Parietal lobe (tissue), 1 donor: ENCODE data around the gene WBP1. TPM values are rescaled to one million over a fixed set of nuclear protein-coding genes. Genes with fewer than 3 reads are reported as not detected.

Experiments
- total RNA-seq: library from RNA; depleted of rRNA; stranded (reverse); fragments of >200 nt; gene quantifications from one replicate; pipeline ENCODE4 v1.2.3, GENCODE V29; 2014

WBP1 gene
- total RNA-seq, result 25.7 TPM

DNA sequence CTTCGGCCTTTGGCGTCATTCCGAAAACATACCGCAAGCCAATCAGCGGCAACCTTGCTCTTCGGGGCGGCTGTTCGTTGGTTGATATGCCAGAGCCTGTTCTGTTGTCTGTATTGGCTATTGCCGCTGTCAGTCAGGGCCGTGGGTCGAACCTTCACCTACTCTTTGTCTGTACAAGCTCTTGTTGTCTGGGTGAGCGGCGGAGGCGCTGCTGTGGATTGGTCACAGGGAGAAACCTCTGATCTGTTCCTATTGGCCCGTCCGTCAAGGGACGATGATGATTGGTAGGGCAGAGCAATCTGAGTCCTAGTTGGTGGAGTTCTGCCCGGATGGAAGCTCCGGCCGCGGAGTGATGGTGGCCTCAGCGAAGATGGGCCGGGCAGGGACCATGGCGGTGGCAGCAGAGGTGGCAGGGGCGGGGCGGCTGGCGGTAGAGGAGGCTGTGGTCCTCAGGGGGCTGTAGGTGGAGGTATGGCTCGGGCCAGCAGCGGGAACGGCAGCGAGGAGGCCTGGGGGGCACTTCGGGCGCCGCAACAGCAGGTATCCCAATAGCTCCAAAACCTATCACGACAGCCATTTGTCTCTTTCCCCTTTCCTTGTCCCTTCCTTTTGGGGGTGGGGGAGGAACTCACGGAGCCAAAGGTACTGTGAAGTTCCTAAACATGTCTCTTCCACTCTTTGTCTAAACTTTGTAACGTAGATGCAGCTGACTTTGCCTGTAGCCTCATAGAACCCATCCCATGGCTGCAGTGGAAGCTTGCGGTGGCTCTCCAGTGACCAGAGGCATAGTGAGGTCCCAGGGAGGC lies at the start of gene WBP1:
TSS of gene WBP1 (plus strand) at position 307 of the 806 bp plus-strand sequence. CDS start at position 472, 165 bp downstream.

GRCh38 chr2:74421221-74421870 lies 36.9 kb upstream of the WBP1 start, which contains the start of the genes C2orf81 and WDR54:
TSS of gene C2orf81 (minus strand) at chr2:74421619. CDS start at chr2:74421560, 59 bp downstream.
TSS of gene WDR54 (plus strand) at chr2:74421730. CDS start at chr2:74422154, 424 bp downstream.

GRCh38 chr2:74441690-74442482 lies 16.4 kb upstream of the WBP1 start, which contains the start of gene RTKN:
TSS of gene RTKN (minus strand) at chr2:74441937. CDS start at chr2:74441816, 121 bp downstream.

DNA sequence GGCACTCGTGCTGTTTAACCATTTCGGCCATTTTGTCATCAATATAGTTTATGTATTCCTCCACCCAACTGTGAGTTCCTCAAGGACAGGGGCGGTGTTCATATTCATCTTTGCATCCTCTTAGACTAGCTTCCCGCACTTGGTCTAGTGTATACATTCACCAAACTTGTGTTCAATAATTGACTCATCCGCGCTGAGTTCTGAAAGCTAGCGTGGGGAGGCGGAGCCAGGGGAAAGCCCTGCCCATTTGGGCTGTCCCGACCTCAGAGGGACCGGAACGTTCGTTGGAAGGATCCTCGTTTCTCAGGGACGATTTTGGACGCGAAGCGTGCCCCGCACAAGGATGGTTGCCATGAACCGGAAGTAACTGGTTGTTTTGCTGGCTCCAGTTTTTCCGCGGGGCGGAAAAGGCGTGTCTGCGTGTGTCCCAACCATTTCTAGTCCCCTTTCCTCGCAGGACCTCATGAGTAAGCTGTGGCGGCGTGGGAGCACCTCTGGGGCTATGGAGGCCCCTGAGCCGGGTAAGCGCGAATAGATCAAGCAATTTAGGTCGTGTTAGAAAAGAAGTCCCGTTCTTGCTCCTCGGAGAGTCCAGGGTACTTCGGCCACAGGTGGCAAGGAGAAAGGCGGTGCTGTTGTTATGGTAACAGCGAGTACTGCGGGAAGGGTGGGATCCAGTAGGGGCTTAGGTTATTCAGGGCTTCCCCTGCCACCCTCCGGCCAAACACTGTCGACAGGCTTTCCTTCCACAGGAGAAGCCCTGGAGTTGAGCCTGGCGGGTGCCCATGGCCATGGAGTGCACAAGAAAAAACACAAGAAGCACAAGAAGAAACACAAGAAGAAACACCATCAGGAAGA lies 3.4 kb upstream of the WBP1 start, which contains the start of gene INO80B:
TSS of gene INO80B (plus strand) at position 434 of the 858 bp plus-strand sequence. CDS start at position 464, 30 bp downstream.

DNA sequence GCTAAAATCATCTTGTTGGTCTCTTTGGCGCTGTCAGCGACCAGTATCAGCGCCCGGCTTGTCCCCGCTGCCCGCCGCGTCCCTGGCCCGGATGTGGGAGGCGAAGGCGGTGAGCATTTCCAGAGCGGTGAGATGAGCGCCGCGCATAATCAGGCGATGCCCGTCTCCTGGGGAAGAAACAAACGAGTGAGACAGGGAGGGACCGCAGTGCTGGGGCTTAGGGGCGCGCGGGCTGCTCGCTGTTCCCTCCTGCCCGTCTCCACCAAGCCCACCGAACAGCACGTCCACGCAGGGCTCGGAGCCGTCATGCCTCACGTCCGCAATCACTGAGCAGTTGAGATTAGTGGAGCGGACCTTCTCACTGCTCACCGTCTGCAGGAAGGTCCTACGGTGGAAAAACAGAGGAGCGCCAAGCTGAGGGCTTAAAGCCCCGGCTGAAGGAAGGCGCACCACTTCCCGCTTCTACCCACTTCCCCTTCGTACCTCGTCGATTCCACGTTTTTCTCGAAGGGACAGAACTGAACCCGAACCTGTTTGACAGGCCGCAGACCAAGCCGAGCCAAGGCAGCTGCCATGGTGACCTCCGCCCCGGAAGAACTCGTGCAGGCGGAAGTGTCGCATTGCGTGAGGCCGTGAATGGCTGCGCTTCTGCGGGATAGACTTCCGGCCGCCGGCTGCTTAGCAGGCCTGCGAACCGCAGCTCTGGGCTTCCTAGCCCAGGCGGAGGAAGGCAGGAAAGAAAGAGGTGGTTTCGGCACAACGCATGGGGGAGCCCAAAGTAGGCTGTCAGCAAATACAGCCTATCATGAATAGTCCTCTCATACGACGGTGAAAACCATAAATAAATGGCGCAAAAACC lies 14.1 kb downstream of the WBP1 start, which contains the start of gene MRPL53:
TSS of gene MRPL53 (minus strand) at position 595 of the 859 bp plus-strand sequence. CDS start at position 575, 20 bp downstream.

GRCh38 chr2:74482801-74483674 lies 24.8 kb downstream of the WBP1 start, which contains the start of the genes CCDC142 and TTC31:
TSS of gene CCDC142 (minus strand) at chr2:74482998. CDS start at chr2:74482837, 161 bp downstream.
TSS of gene TTC31 (plus strand) at chr2:74483081. CDS start at chr2:74483096, 15 bp downstream.

GRCh38 chr2:74499267-74499939 lies 41.2 kb downstream of the WBP1 start, which contains the start of gene LBX2:
TSS of gene LBX2 (minus strand) at chr2:74499603. CDS start at chr2:74499537, 66 bp downstream.

GRCh38 chr2:74507145-74507925 lies 49.1 kb downstream of the WBP1 start, which contains the start of gene PCGF1:
TSS of gene PCGF1 (minus strand) at chr2:74507695. CDS start at chr2:74507668, 27 bp downstream.

Other genes with a start within 250 kb of the WBP1 start
- 13.8 TPM for gene SLC4A5, start 115.0 kb upstream of the WBP1 start, total RNA-seq
- gene DCTN1, start 78.1 kb upstream of the WBP1 start, total RNA-seq, result 142 TPM
- 1.6 TPM for gene C2orf81, start 36.8 kb upstream of the WBP1 start, total RNA-seq
- 38.2 TPM for gene WDR54, start 36.7 kb upstream of the WBP1 start, total RNA-seq
- gene RTKN, start 16.5 kb upstream of the WBP1 start, total RNA-seq, result 5.0 TPM
- 14.4 TPM for gene INO80B, start 3.4 kb upstream of the WBP1 start, total RNA-seq
- 26.9 TPM for gene MOGS, start 6.9 kb downstream of the WBP1 start, total RNA-seq
- gene MRPL53, start 14.2 kb downstream of the WBP1 start, total RNA-seq, result 17.8 TPM
- 76.4 TPM for gene CCDC142, start 24.6 kb downstream of the WBP1 start, total RNA-seq
- gene TTC31, start 24.6 kb downstream of the WBP1 start, total RNA-seq, result 23.8 TPM
- gene LBX2, start 41.2 kb downstream of the WBP1 start, total RNA-seq, result not detected
- gene PCGF1, start 49.3 kb downstream of the WBP1 start, total RNA-seq, result 6.6 TPM
- gene TLX2, start 56.0 kb downstream of the WBP1 start, total RNA-seq, result not detected
- gene DQX1, start 67.8 kb downstream of the WBP1 start, total RNA-seq, result not detected
- 51.3 TPM for gene AUP1, start 71.3 kb downstream of the WBP1 start, total RNA-seq
- gene HTRA2, start 71.5 kb downstream of the WBP1 start, total RNA-seq, result 53.2 TPM
- gene LOXL3, start 95.5 kb downstream of the WBP1 start, total RNA-seq, result 19.4 TPM
- gene DOK1, start 96.3 kb downstream of the WBP1 start, total RNA-seq, result 3.8 TPM
- gene M1AP, start 189.9 kb downstream of the WBP1 start, total RNA-seq, result not detected
- 20.7 TPM for gene SEMA4F, start 195.8 kb downstream of the WBP1 start, total RNA-seq